HG02642 (cell line): ENCODE data around the gene ZFAND2A.
"Not testable (repeated sequence)": the region's sequence is repeated elsewhere in the genome, so short reads cannot be mapped to it uniquely, and the experiment has no call there.

Experiments used
- ATAC-seq: cut with Tn5 transposase; IDR thresholded peaks from one replicate; pipeline ENCODE4 v1.9.1; 2021; ENCODE audit warnings: mild to moderate bottlenecking; ENCODE audit not compliant: unreplicated experiment, poor library complexity

Gene ZFAND2A

GRCh38 chr7:1127001-1127400 lies 33.0 kb downstream of the ZFAND2A start:
- no peak for ATAC-seq

- ATAC-seq = no peak
Observed at GRCh38 chr7:1125603-1125969, 34.4 kb downstream of the ZFAND2A start.

GRCh38 chr7:1124816-1125602 lies 35.0 kb downstream of the ZFAND2A start:
- no peak for ATAC-seq

GRCh38 chr7:1124164-1124563 lies 35.8 kb downstream of the ZFAND2A start:
- ATAC-seq = no peak

- no peak for ATAC-seq
Observed at GRCh38 chr7:1123715-1124114, 36.3 kb downstream of the ZFAND2A start.

- ATAC-seq = no peak
Observed at GRCh38 chr7:1122832-1123501, 37.0 kb downstream of the ZFAND2A start.

GRCh38 chr7:1121886-1122831 lies 37.8 kb downstream of the ZFAND2A start:
- no peak for ATAC-seq

GRCh38 chr7:1121476-1121875 lies 38.5 kb downstream of the ZFAND2A start:
- no peak for ATAC-seq

- ATAC-seq = no peak
Observed at GRCh38 chr7:1120791-1121190, 39.2 kb downstream of the ZFAND2A start.

GRCh38 chr7:1119201-1119600 lies 40.8 kb downstream of the ZFAND2A start:
- ATAC-seq = no peak

GRCh38 chr7:1117321-1117928 lies 42.6 kb downstream of the ZFAND2A start:
- ATAC-seq = no peak

GRCh38 chr7:1116383-1117008 lies 43.5 kb downstream of the ZFAND2A start:
- not testable (repeated sequence) for ATAC-seq

- ATAC-seq = not testable (repeated sequence)
Observed at GRCh38 chr7:1115171-1116045, 44.6 kb downstream of the ZFAND2A start.

GRCh38 chr7:1114505-1114904 lies 45.5 kb downstream of the ZFAND2A start:
- no peak for ATAC-seq

GRCh38 chr7:1114088-1114487 lies 45.9 kb downstream of the ZFAND2A start:
- no peak for ATAC-seq

GRCh38 chr7:1113548-1113885 lies 46.5 kb downstream of the ZFAND2A start:
- ATAC-seq = no peak

GRCh38 chr7:1112625-1113547 lies 47.1 kb downstream of the ZFAND2A start:
- no peak for ATAC-seq

- no peak for ATAC-seq
Observed at GRCh38 chr7:1112109-1112508, 47.9 kb downstream of the ZFAND2A start.
